T-helper 1 cell treated with Interleukin-12 subunit alpha and Interleukin-12 subunit beta and Interleukin-4 antibody, amounts not matched to agents 30 ng/mL and 1 ng/mL, for 36 hours (primary cell): ENCODE results near the gene DENND4C. TPM values are rescaled to one million over a fixed set of nuclear protein-coding genes. Genes with fewer than 3 reads are reported as not detected.
"Not testable (repeated sequence)": the region's sequence is repeated elsewhere in the genome, so short reads cannot be mapped to it uniquely, and the experiment has no call there.

Source experiments
- intact Hi-C: fragments of 100-400 bp; cut with micrococcal nuclease; formaldehyde crosslinking; loops from one replicate; pipeline ENCODE4 v1.15.1; 2024
- total RNA-seq: library from RNA; stranded (reverse); gene quantifications from 2 replicates; pipeline ENCODE4 v1.2.3, GENCODE V29; 2022

Gene DENND4C
- total RNA-seq, 1 donor from 2014 or later = 44.8 TPM

- intact Hi-C loops = not testable (repeated sequence)
Observed at GRCh38 chr9:19265602-19266001, 35.1 kb downstream of the DENND4C start.

GRCh38 chr9:19266778-19267384, 36.4 kb downstream of the DENND4C start:
- intact Hi-C loops = not testable (repeated sequence)

GRCh38 chr9:19269582-19269981, 39.1 kb downstream of the DENND4C start:
- intact Hi-C loops = no loop called here

GRCh38 chr9:19270421-19270949, 40.0 kb downstream of the DENND4C start:
- intact Hi-C loops = no loop called here

GRCh38 chr9:19271081-19271480, 40.6 kb downstream of the DENND4C start:
- intact Hi-C loops = no loop called here

GRCh38 chr9:19281801-19282200, 51.3 kb downstream of the DENND4C start:
- intact Hi-C loops = loop anchor here (5.0 kb wide), 1 partner anchor 50 kb away; the partner anchor contains the start of gene DENND4C

GRCh38 chr9:19283072-19283710, 52.7 kb downstream of the DENND4C start:
- intact Hi-C loops = loop anchor here (5.0 kb wide), 1 partner anchor 51 kb away; the partner anchor contains the start of gene DENND4C

- intact Hi-C loops = loop anchor here (1.0 to 5.0 kb wide), 2 partner anchors 9 to 52 kb away; partner anchors contain the start of gene DENND4C
Observed at GRCh38 chr9:19284729-19285128, 54.2 kb downstream of the DENND4C start.

- intact Hi-C loops = no loop called here
Observed at GRCh38 chr9:19286634-19287188, 56.2 kb downstream of the DENND4C start.

GRCh38 chr9:19288081-19288480, 57.6 kb downstream of the DENND4C start:
- intact Hi-C loops = no loop called here

- intact Hi-C loops = no loop called here
Observed at GRCh38 chr9:19290103-19290502, 59.6 kb downstream of the DENND4C start.

GRCh38 chr9:19294219-19294618, 63.7 kb downstream of the DENND4C start:
- intact Hi-C loops = no loop called here

- intact Hi-C loops = no loop called here
Observed at GRCh38 chr9:19298436-19299000, 68.0 kb downstream of the DENND4C start.

GRCh38 chr9:19303216-19303615, 72.7 kb downstream of the DENND4C start:
- intact Hi-C loops = no loop called here

GRCh38 chr9:19306568-19306967, 76.1 kb downstream of the DENND4C start:
- intact Hi-C loops = no loop called here

GRCh38 chr9:19310246-19310645, 79.8 kb downstream of the DENND4C start:
- intact Hi-C loops = loop anchor here (10.0 kb wide), 1 partner anchor 145 kb away; no protein-coding TSS in a partner anchor

GRCh38 chr9:19313573-19313972, 83.1 kb downstream of the DENND4C start:
- intact Hi-C loops = loop anchor here (10.0 kb wide), 1 partner anchor 141 kb away; no protein-coding TSS in a partner anchor

GRCh38 chr9:19320495-19320894, 90.0 kb downstream of the DENND4C start:
- intact Hi-C loops = no loop called here

GRCh38 chr9:19331877-19332276, 101.4 kb downstream of the DENND4C start:
- intact Hi-C loops = no loop called here

GRCh38 chr9:19336166-19336565, 105.7 kb downstream of the DENND4C start:
- intact Hi-C loops = no loop called here

- intact Hi-C loops = no loop called here
Observed at GRCh38 chr9:19342947-19343346, 112.5 kb downstream of the DENND4C start.

- intact Hi-C loops = no loop called here
Observed at GRCh38 chr9:19358701-19359100, 128.2 kb downstream of the DENND4C start.
